ENCODE results near the gene SGK1.
"Not testable (repeated sequence)": the region's sequence is repeated elsewhere in the genome, so short reads cannot be mapped to it uniquely, and the experiment has no call there.

The SGK1 gene

DNA sequence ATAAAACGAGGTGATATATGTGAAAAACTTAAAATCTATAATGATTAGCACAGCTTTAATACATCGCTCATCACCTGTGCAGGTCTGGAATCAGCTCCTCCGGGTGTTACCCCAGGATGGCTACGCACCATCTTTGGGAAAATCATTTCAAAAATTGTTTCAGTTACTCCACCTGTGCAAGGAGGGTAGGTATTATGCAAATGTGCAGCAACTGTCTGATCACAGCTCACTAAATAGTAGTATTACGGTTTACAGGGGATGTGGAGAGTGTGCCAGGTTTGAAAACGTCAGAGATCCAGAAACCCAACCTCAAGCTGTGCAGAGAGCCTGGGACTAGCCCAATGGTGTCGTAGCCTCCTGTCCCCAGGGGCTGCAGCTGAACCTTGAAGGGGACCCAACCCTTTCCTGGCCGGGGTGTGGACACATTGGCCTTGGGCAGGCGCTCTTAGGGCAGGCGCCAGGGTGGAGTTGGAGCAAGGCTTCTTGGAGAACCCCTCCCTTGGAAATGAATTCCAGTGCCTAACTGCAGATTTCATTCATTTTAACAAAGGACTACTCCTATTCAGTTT lies 24.2 kb upstream of the SGK1 start:
- no peak overlapping the region for H3K4me3 Mint-ChIP-seq
- peaks cover 11% of the 10 kb centered on the region for H3K4me1 Mint-ChIP-seq (ENCODE audit: low read depth)
- H3K9me3 Mint-ChIP-seq = no peaks in the 10 kb centered on the region
- H3K27me3 Mint-ChIP-seq (ENCODE audit: low read depth) = no peaks in the 10 kb centered on the region
- no peak overlapping the region for H3K27ac Mint-ChIP-seq
- no peaks in the 10 kb centered on the region for H3K36me3 Mint-ChIP-seq (ENCODE audit: low read depth)

DNA sequence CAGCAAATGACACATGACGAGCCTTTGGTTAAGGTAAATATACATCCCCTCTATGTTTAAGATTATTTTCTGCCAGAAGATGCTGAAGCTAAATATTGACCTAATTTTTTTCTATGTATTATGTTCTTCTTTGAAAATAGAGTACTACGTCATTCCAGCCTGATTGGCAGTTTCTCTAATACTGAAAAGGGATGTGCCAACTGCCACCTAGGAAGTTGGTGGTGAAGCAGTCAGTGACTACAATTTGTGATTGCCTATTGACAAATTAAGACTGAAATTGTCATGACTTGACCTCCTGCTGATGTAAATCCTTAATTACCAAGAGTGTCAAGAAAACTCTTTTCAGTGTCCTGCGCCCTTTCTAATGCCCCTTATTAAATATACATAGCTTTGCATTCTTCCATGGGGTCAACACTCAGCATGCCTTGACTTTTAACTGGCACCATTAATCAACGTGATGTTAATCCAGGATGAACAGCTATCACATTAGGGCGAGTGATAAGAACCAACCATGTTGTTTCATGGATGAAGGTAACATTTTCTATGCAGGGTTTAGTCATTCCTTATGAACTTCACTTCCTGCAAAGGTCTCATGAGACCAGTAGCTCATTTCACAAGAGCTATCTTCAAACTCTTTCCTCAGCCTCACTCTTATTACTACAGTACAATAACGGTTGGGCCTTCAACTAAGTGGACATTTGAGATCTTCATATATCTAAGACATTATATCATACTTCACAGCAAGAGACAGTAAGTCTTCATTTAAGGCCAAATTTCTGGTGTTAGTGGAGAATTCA lies 22.5 kb upstream of the SGK1 start:
- Mint-ChIP-seq H3K36me3 (ENCODE audit: low read depth) (no peaks in the 10 kb centered on the region), H3K4me1 (ENCODE audit: low read depth) (peaks cover 7% of the 10 kb centered on the region), H3K27ac (no peak overlapping the region), H3K27me3 (ENCODE audit: low read depth) (no peaks in the 10 kb centered on the region), H3K4me3 (no peak overlapping the region), H3K9me3 (no peaks in the 10 kb centered on the region)

DNA sequence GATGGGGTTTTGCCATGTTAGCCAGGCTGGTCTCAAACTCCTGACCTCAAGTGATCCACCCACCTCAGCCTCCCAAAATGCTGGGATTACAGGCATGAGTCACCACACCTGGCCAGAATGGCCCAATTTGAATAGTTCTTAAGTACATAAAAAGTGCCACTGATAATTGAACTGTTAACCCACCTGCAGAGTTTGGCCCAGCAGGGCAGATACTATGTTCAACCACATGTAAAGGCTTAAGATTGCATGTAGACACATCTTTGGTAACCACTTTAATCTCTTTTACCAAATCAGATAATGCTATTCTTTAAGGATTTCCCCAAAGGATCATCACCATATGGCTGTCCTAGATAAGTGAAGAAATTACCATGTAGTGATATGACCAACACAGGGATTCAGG lies 21.3 kb upstream of the SGK1 start:
- Mint-ChIP-seq H3K4me3 (no peak overlapping the region), H3K9me3 (no peaks in the 10 kb centered on the region), H3K36me3 (ENCODE audit: low read depth) (no peaks in the 10 kb centered on the region), H3K27me3 (ENCODE audit: low read depth) (no peaks in the 10 kb centered on the region), H3K4me1 (ENCODE audit: low read depth) (peaks cover 7% of the 10 kb centered on the region), H3K27ac (no peak overlapping the region)

DNA sequence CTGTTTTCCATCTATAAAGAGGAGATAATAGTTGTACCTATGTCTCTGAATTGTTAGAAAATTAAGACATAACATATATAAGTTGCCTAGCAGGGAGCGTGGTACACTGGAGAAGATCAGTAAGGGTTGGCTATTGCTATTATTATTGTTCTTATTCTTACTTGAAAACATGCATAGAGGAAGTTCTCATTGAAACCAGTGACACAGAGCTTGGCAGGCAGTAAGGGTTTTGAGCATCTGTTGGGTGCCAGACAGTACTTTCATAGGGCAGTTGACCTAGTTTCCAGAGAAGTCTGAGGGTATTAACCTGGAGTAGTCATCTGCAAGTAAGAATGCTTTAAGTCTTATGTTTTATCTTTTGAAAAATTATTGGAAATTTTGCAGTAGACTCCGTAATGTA lies 13.3 kb upstream of the SGK1 start:
- Mint-ChIP-seq H3K27ac (no peak overlapping the region), H3K4me3 (no peak overlapping the region), H3K9me3 (peaks cover 2% of the 10 kb centered on the region), H3K36me3 (ENCODE audit: low read depth) (peaks cover 2% of the 10 kb centered on the region), H3K4me1 (ENCODE audit: low read depth) (peaks cover 5% of the 10 kb centered on the region), H3K27me3 (ENCODE audit: low read depth) (no peaks in the 10 kb centered on the region)

DNA sequence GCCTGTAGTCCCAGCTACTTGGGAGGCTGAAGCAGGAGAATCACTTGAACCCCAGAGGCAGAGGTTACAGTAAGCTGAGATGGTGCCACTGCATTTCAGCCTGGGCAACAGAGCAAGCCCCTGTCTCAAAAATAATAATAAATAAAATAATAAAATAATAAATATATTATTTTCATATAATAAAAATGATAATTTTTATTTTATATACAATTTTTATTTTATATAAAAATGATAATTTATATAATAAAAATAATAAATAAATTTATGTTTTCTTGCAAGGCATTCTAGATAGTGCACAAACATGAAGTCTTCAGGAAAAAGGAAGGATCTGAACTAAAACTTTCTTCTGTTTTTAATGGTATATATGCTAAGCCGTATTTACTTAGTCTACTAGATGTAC lies 12.6 kb upstream of the SGK1 start:
- H3K27ac Mint-ChIP-seq = no peak overlapping the region
- no peaks in the 10 kb centered on the region for H3K27me3 Mint-ChIP-seq (ENCODE audit: low read depth)
- no peak overlapping the region for H3K4me3 Mint-ChIP-seq
- peaks cover 3% of the 10 kb centered on the region for H3K36me3 Mint-ChIP-seq (ENCODE audit: low read depth)
- peaks cover 5% of the 10 kb centered on the region for H3K4me1 Mint-ChIP-seq (ENCODE audit: low read depth)
- H3K9me3 Mint-ChIP-seq = peaks cover 6% of the 10 kb centered on the region

DNA sequence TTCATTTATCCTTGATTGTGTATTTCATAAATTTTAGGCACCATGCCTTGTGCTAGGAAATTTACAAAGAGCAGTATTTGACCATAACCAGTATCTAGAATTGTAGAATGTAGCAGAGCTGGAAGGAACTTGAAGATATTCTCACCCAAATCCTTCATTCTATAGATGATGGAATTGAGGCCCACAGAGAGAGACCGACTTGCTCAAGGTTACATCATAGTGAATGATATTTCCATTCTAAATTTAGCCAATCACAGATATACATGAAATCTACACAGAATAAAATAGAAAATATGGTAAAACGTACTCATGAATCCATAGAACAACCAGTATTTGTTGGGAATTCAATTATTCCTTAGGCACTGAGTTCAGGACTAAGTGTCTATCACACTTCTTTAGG lies 10.9 kb upstream of the SGK1 start:
- Mint-ChIP-seq H3K27ac (no peak overlapping the region), H3K36me3 (ENCODE audit: low read depth) (peaks cover 3% of the 10 kb centered on the region), H3K27me3 (ENCODE audit: low read depth) (no peaks in the 10 kb centered on the region), H3K9me3 (peaks cover 9% of the 10 kb centered on the region), H3K4me3 (no peak overlapping the region), H3K4me1 (ENCODE audit: low read depth) (peaks cover 7% of the 10 kb centered on the region)

DNA sequence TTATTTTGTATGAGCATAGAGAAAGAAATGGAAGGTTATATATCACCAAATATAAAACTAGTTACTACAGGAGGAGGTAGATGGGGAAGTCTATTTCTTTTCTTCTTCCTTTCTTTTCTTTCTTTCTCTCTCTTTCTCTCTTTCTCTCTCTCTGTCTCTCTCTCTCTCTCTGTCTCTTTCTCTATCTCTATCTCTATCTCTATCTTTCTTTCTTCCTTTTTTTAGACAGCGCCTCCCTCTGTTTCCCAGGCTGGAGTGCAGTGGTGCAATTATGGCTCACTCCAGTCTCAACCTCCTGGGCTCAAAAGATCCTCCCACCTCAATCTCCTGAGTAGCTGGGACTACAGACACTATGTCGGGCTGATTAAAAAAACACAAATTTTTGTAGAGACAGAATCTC lies 10.2 kb upstream of the SGK1 start:
- Mint-ChIP-seq H3K36me3 (ENCODE audit: low read depth) (peaks cover 4% of the 10 kb centered on the region), H3K27ac (no peak overlapping the region), H3K27me3 (ENCODE audit: low read depth) (no peaks in the 10 kb centered on the region), H3K4me3 (no peak overlapping the region), H3K4me1 (ENCODE audit: low read depth) (peaks cover 7% of the 10 kb centered on the region), H3K9me3 (peaks cover 9% of the 10 kb centered on the region)

DNA sequence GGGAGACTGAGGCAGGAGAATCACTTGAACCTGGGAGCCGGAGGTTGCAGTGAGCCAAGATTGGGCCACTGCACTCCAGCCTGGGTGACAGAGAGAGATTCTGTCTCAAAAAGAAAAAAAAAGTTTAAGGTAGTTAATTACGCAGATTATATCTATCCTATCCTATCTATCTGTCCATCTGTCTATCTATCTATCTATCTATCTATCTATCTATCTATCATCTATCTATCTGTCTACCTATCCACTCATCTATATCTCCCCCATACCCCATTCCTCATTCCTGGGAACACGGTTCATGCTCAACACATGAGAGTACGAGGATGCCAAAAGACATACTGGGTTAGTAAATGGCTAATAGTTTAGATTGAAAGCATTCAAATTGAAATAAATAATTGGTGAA lies 8.3 kb upstream of the SGK1 start:
- H3K36me3 Mint-ChIP-seq (ENCODE audit: low read depth); H3K4me1 Mint-ChIP-seq (ENCODE audit: low read depth); H3K9me3 Mint-ChIP-seq; H3K4me3 Mint-ChIP-seq; H3K27me3 Mint-ChIP-seq (ENCODE audit: low read depth); H3K27ac Mint-ChIP-seq: not testable (repeated sequence)

DNA sequence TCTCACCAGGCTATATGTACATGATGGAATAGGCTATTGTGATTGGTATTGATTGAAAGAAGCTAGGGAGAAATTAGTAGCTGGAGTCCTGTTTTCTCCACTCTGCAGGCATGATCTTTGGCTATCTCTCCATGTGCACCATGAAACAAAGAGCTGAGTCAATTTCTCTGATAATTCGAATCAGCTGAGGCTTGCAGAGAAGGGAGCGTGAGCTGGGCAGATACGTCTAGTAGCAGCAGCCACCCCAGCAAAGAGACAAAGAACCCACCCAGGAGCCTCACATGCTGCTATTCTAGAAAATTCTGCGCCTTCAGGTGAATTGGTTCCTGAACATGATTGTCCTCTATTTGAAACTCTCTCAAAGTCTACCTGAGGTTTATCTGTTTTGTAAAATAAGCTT lies 6.9 kb upstream of the SGK1 start:
- Mint-ChIP-seq H3K27ac (no peak overlapping the region), H3K9me3 (peaks cover 13% of the 10 kb centered on the region), H3K4me3 (no peak overlapping the region)

DNA sequence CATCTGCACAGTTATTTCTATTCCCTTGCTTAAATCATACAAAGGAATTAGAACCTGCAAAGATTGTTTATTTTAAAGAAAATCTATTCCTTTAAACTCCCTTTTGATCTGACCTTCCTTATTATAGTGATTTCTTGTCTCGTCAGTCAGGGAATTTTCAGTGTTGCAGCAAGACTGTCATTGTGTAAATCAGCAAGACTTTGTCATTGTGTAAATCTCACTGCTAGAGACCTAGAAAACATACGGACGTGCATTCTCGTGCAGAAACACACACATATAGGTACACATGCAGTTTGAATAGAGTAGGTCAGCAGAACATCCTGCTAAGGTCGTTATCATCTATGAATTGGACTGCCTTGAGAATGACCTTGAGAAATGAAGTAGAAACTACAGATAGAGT lies 6.2 kb upstream of the SGK1 start:
- Mint-ChIP-seq H3K36me3 (ENCODE audit: low read depth) (peaks cover 11% of the 10 kb centered on the region), H3K4me1 (ENCODE audit: low read depth) (peaks cover 1% of the 10 kb centered on the region), H3K9me3 (peaks cover 20% of the 10 kb centered on the region), H3K4me3 (no peak overlapping the region), H3K27ac (no peak overlapping the region), H3K27me3 (ENCODE audit: low read depth) (peaks cover under 1% of the 10 kb centered on the region)

More for the DNA sequence above, 6.9 kb upstream of the SGK1 start:
- Mint-ChIP-seq H3K27me3 (ENCODE audit: low read depth) (no peaks in the 10 kb centered on the region), H3K4me1 (ENCODE audit: low read depth) (peaks cover 1% of the 10 kb centered on the region), H3K36me3 (ENCODE audit: low read depth) (peaks cover 7% of the 10 kb centered on the region)

DNA sequence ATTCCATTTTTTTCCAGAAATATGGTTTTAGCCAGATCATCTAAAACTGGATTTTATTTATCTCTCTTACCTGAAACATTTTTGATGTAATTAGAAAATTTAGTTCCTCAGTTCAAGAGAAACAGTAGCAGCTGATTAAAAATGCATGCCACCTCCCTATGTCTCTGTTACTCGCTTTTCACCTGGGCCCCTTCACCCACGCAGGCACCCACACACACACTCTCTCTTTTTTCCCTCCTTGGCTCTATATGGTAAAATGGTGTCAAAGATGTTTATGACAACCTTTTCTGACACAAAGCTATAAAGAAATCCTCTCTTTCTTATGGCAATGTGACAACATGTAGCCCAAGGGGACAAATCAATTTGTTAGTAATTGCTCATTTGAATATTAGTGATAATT lies 5.8 kb upstream of the SGK1 start:
- peaks cover 13% of the 10 kb centered on the region for H3K36me3 Mint-ChIP-seq (ENCODE audit: low read depth)
- peaks cover 5% of the 10 kb centered on the region for H3K27me3 Mint-ChIP-seq (ENCODE audit: low read depth)
- H3K4me3 Mint-ChIP-seq = no peak overlapping the region
- no peak overlapping the region for H3K27ac Mint-ChIP-seq
- H3K4me1 Mint-ChIP-seq (ENCODE audit: low read depth) = peaks cover 1% of the 10 kb centered on the region
- H3K9me3 Mint-ChIP-seq = peaks cover 21% of the 10 kb centered on the region

DNA sequence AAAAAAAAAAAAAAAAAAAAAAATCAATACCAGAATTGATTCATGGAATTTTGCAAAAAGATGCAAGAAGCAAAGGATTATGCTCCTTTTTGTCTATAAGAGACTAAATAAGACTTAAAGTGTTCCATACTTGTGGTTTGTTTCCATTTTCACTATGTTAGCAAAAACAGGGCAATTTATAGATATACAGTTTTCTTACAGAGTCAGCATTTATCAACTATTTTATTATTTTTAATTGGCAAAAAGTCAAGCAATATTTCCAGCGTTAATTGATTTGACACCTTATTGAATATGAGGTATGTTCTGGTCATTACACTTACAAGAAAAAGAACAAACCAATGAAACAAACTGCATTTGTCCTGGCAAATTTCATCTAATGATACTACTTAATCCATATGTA lies 5.4 kb upstream of the SGK1 start:
- Mint-ChIP-seq H3K9me3 (peaks cover 21% of the 10 kb centered on the region), H3K27ac (no peak overlapping the region), H3K4me1 (ENCODE audit: low read depth) (peaks cover 3% of the 10 kb centered on the region), H3K36me3 (ENCODE audit: low read depth) (peaks cover 13% of the 10 kb centered on the region), H3K27me3 (ENCODE audit: low read depth) (peaks cover 8% of the 10 kb centered on the region), H3K4me3 (no peak overlapping the region)

DNA sequence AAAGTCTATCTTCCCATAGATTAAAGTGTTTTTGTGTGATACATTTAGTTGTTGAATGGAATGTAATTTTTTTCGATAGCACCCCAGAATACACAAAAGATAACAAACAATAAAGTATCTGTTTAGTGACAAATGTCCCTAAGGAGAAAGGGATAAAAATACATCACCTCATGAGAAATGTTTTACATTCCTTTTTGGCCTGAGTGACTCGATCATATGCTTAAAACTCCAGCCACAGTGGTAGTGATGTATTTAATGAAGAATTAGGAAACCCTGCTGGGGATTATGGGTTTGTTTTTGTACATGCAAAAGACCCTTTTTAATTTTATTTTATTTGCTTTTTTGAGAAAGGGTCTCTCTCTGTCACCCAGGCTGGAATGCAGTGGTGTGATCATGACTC lies 4.3 kb upstream of the SGK1 start:
- Mint-ChIP-seq H3K27ac (no peak overlapping the region), H3K4me3 (no peak overlapping the region), H3K27me3 (ENCODE audit: low read depth) (peaks cover 19% of the 10 kb centered on the region), H3K4me1 (ENCODE audit: low read depth) (peaks cover 12% of the 10 kb centered on the region), H3K36me3 (ENCODE audit: low read depth) (peaks cover 15% of the 10 kb centered on the region), H3K9me3 (peaks cover 21% of the 10 kb centered on the region)

DNA sequence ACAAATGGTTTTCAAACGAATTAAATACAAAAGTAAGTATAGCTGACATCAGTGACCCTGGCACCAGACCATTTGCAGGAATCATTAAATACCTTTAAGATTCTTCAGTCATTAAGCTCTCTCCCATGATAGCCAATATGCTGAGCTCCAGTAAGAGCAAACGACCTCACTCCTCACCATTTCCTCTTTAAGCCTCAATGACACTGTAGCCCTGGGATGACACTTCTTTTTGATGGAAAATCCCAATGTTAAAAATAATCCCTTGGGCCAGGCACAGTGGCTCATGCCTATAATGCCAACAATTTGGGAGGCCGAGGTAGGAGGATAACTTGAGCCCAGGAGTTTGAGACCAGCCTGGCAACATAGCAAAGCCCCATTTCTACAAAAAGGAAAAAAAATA lies 3.3 kb upstream of the SGK1 start:
- Mint-ChIP-seq H3K4me3 (no peak overlapping the region), H3K9me3 (peaks cover 19% of the 10 kb centered on the region), H3K4me1 (ENCODE audit: low read depth) (peaks cover 18% of the 10 kb centered on the region), H3K36me3 (ENCODE audit: low read depth) (peaks cover 13% of the 10 kb centered on the region), H3K27me3 (ENCODE audit: low read depth) (peaks cover 22% of the 10 kb centered on the region), H3K27ac (no peak overlapping the region)

DNA sequence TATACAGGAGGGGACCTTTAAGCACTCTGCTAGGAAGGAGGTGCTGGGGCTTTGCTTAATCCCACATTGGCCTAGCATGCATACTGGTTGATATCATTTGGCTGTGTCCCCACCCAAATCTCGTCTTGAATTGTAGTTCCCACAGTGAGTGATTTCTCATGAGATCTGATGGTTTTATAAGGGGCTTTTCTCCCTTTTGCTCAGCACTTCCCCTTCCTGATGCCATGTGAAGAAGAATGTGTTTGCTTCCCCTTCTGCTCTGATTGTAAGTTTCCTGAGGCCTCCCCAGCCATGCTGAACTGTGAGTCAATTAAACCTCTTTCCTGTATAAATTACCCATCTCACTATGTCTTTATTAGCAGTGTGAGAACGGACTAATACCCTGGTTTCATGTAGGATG lies 1.8 kb upstream of the SGK1 start:
- H3K4me3 Mint-ChIP-seq = not testable (repeated sequence)

More for the DNA sequence above, 1.8 kb upstream of the SGK1 start:
- Mint-ChIP-seq H3K4me1 (ENCODE audit: low read depth) (peaks cover 22% of the 10 kb centered on the region), H3K9me3 (peaks cover 12% of the 10 kb centered on the region), H3K27me3 (ENCODE audit: low read depth) (peaks cover 26% of the 10 kb centered on the region), H3K36me3 (ENCODE audit: low read depth) (peaks cover 12% of the 10 kb centered on the region)
- not testable (repeated sequence) for H3K27ac Mint-ChIP-seq

All from T-helper 1 cell treated with Interleukin-12 subunit alpha and Interleukin-12 subunit beta and Interleukin-4 antibody, amounts not matched to agents 30 μg/mL and 1 μg/mL, for 36 hours (primary cell).